HUES6 (cell line): Measurements from ENCODE around the gene MMP3.

ENCODE experiments used
- H3K27ac ChIP-seq: 2 replicates; pipeline ENCODE4 v1.7.0; 2013; ENCODE audit warnings: low read depth, mild to moderate bottlenecking, low read length, inconsistent platforms
- H3K27me3 ChIP-seq: 2 replicates; pipeline ENCODE4 v1.6.1; 2013; ENCODE audit warnings: low read length; ENCODE audit not compliant: control insufficient read depth, insufficient read depth
- H3K36me3 ChIP-seq: 2 replicates; pipeline ENCODE4 v1.6.1; 2013; ENCODE audit warnings: low read length; ENCODE audit not compliant: control insufficient read depth, insufficient read depth
- H3K4me1 ChIP-seq: 2 replicates; pipeline ENCODE4 v1.6.1; 2013; ENCODE audit warnings: low read length; ENCODE audit not compliant: control insufficient read depth, insufficient read depth
- H3K4me3 ChIP-seq: 2 replicates; pipeline ENCODE4 v1.5.1; 2013; ENCODE audit warnings: low read depth, low read length
- H3K9ac ChIP-seq: one replicate; pipeline ENCODE4 v1.6.1; 2013; ENCODE audit warnings: mild to moderate bottlenecking, low read length
- H3K9me3 ChIP-seq: 2 replicates; pipeline ENCODE4 v1.6.1; 2013; ENCODE audit warnings: low read depth, low read length; ENCODE audit not compliant: control insufficient read depth, insufficient read depth

The MMP3 gene

GRCh38 chr11:102791271-102792036 lies 52.0 kb downstream of the MMP3 start:
- no peaks in the 10 kb centered on the region for H3K9me3 ChIP-seq
- no peak overlapping the region for H3K4me3 ChIP-seq
- H3K36me3 ChIP-seq, result no peaks in the 10 kb centered on the region
- H3K4me1 ChIP-seq, result 0 out of 2 replicates have a peak, but pooled peaks cover 4% of the 10 kb centered on the region
- H3K27me3 ChIP-seq, result no peaks in the 10 kb centered on the region
- H3K27ac ChIP-seq, result no peak overlapping the region
- no peak overlapping the region for H3K9ac ChIP-seq

- Histone ChIP-seq H3K9me3 (no peaks in the 10 kb centered on the region), H3K27ac (no peak overlapping the region), H3K27me3 (no peaks in the 10 kb centered on the region), H3K4me1 (no peaks in the 10 kb centered on the region), H3K4me3 (no peak overlapping the region), H3K9ac (no peak overlapping the region), H3K36me3 (no peaks in the 10 kb centered on the region)
Observed at GRCh38 chr11:102788334-102788995, 54.9 kb downstream of the MMP3 start.
